GM21390 (cell line): ENCODE measurements around the gene SERPINB7.
"Not testable (repeated sequence)": the region's sequence is repeated elsewhere in the genome, so short reads cannot be mapped to it uniquely, and the experiment has no call there.

ENCODE experiments used
- ATAC-seq: cut with Tn5 transposase; IDR thresholded peaks from one replicate; pipeline ENCODE4 v1.9.1; 2021; ENCODE audit not compliant: unreplicated experiment

Gene SERPINB7

GRCh38 chr18:63775166-63775730, at the start of gene SERPINB7:
Gene SERPINB7 (plus strand): TSS chr18:63775418. CDS start chr18:63782373, 6,955 bp downstream.
- no peak for ATAC-seq

- no peak for ATAC-seq
Observed at GRCh38 chr18:63725682-63726480, 49.3 kb upstream of the SERPINB7 start.

- no peak for ATAC-seq
Observed at GRCh38 chr18:63730773-63731172, 44.4 kb upstream of the SERPINB7 start.

GRCh38 chr18:63731215-63731614, 44.0 kb upstream of the SERPINB7 start:
- no peak for ATAC-seq

GRCh38 chr18:63736876-63737275, 38.3 kb upstream of the SERPINB7 start:
- no peak for ATAC-seq

- no peak for ATAC-seq
Observed at GRCh38 chr18:63741769-63742168, 33.4 kb upstream of the SERPINB7 start.

GRCh38 chr18:63747006-63747405, 28.2 kb upstream of the SERPINB7 start:
- no peak for ATAC-seq

GRCh38 chr18:63749489-63749888, 25.7 kb upstream of the SERPINB7 start:
- ATAC-seq = no peak

GRCh38 chr18:63752636-63753035, 22.6 kb upstream of the SERPINB7 start:
- no peak for ATAC-seq

- ATAC-seq = no peak
Observed at GRCh38 chr18:63753676-63754075, 21.5 kb upstream of the SERPINB7 start.

- no peak for ATAC-seq
Observed at GRCh38 chr18:63757541-63757940, 17.7 kb upstream of the SERPINB7 start.

- ATAC-seq = no peak
Observed at GRCh38 chr18:63758615-63759240, 16.5 kb upstream of the SERPINB7 start.

GRCh38 chr18:63759786-63760185, 15.4 kb upstream of the SERPINB7 start:
- ATAC-seq = not testable (repeated sequence)

- no peak for ATAC-seq
Observed at GRCh38 chr18:63762518-63762917, 12.7 kb upstream of the SERPINB7 start.

- no peak for ATAC-seq
Observed at GRCh38 chr18:63763831-63764600, 11.2 kb upstream of the SERPINB7 start.

- ATAC-seq = no peak
Observed at GRCh38 chr18:63765837-63766236, 9.4 kb upstream of the SERPINB7 start.

GRCh38 chr18:63773551-63773950, 1.7 kb upstream of the SERPINB7 start:
- ATAC-seq = no peak

- ATAC-seq = no peak
Observed at GRCh38 chr18:63774511-63774910, 707 bp upstream of the SERPINB7 start.

GRCh38 chr18:63779386-63779785, 4.2 kb downstream of the SERPINB7 start:
- ATAC-seq = no peak

- ATAC-seq = no peak
Observed at GRCh38 chr18:63783394-63783793, 8.2 kb downstream of the SERPINB7 start.

GRCh38 chr18:63784787-63785452, 9.7 kb downstream of the SERPINB7 start:
- ATAC-seq = no peak
